CD4-positive, alpha-beta memory T cell (primary cell): ENCODE data around the gene GGT7. TPM values are rescaled to one million over a fixed set of nuclear protein-coding genes. Genes with fewer than 3 reads are reported as not detected.
"Not testable (repeated sequence)": the region's sequence is repeated elsewhere in the genome, so short reads cannot be mapped to it uniquely, and the experiment has no call there.

ENCODE experiments used
- CTCF ChIA-PET: fragments of 350-600 bp; sonication (Branson Sonifier 250); formaldehyde crosslinking; loops from one replicate; lab custom pipeline; 2021; ENCODE audit warnings: inconsistent platforms; ENCODE audit not compliant: partially characterized antibody; lab: Charles Lee
- POLR2A ChIA-PET: fragments of 350-600 bp; sonication (Branson Sonifier 250); formaldehyde crosslinking; loops from one replicate; lab custom pipeline; 2021; ENCODE audit not compliant: partially characterized antibody; lab: Charles Lee
- DNase-seq, 5 donors: peaks; one replicate each; pipeline versions ENCODE4 v3.0.0 to v3.0.0-alpha.2; 2020 to 2022; ENCODE audit warnings: mixed read lengths in 1 of 5
- H3K27ac ChIP-seq: one replicate; pipeline ENCODE4 v1.7.0; 2013; ENCODE audit warnings: low read depth, low read length
- H3K27me3 ChIP-seq: 2 replicates; pipeline ENCODE4 v1.7.0; 2013; ENCODE audit warnings: mild to moderate bottlenecking, low read length, moderate library complexity; ENCODE audit not compliant: insufficient read depth
- H3K36me3 ChIP-seq: 2 replicates; pipeline ENCODE4 v1.7.0; 2013; ENCODE audit warnings: mild to moderate bottlenecking, low read length, moderate library complexity; ENCODE audit not compliant: insufficient read depth
- H3K4me1 ChIP-seq: 2 replicates; pipeline ENCODE4 v1.7.0; 2013; ENCODE audit warnings: mild to moderate bottlenecking, low read length, moderate library complexity; ENCODE audit not compliant: insufficient read depth
- H3K4me3 ChIP-seq, 2 donors: one replicate each; pipeline ENCODE4 v1.7.0; 2013; ENCODE audit warnings: low read length in 2 of 2, mild to moderate bottlenecking in 1 of 2
- H3K9me3 ChIP-seq, 2 donors: one replicate each; pipeline ENCODE4 v1.7.0; 2013; ENCODE audit warnings: low read length in 2 of 2, control low read depth in 1 of 2; ENCODE audit not compliant: control insufficient read depth in 1 of 2
- H3K27ac Mint-ChIP-seq, 7 donors: one replicate each; pipeline ENCODE4 v1.8.0; 2020 to 2021; ENCODE audit warnings: mixed read lengths in 7 of 7, mild to moderate bottlenecking in 6 of 7, inconsistent platforms in 3 of 7, moderate library complexity in 3 of 7
- H3K27me3 Mint-ChIP-seq, 2 donors: one replicate each; pipeline ENCODE4 v1.8.0; 2020 to 2021; ENCODE audit warnings: mixed read lengths in 2 of 2
- H3K36me3 Mint-ChIP-seq, 2 donors: one replicate each; pipeline ENCODE4 v1.8.0; 2020 to 2021; ENCODE audit warnings: mixed read lengths in 2 of 2, inconsistent platforms in 1 of 2, mild to moderate bottlenecking in 1 of 2
- H3K4me1 Mint-ChIP-seq, 4 donors: one replicate each; pipeline ENCODE4 v1.8.0; 2020 to 2021; ENCODE audit warnings: mixed read lengths in 4 of 4, mild to moderate bottlenecking in 1 of 4
- H3K4me3 Mint-ChIP-seq, 8 donors: one replicate each; pipeline ENCODE4 v1.8.0; 2020 to 2021; ENCODE audit warnings: mixed read lengths in 8 of 8, mild to moderate bottlenecking in 7 of 8, moderate library complexity in 6 of 8, inconsistent platforms in 3 of 8
- H3K9me3 Mint-ChIP-seq, 8 donors: one replicate each; pipeline ENCODE4 v1.8.0; 2020 to 2021; ENCODE audit warnings: mixed read lengths in 8 of 8, mild to moderate bottlenecking in 5 of 8, inconsistent platforms in 3 of 8, moderate library complexity in 1 of 8
- intact Hi-C: fragments of 100-400 bp; cut with micrococcal nuclease; formaldehyde crosslinking; loops from one replicate; pipeline ENCODE4 v1.15.1; 2023
- polyA plus RNA-seq, 2 donors: library from polyadenylated mRNA; unstranded; fragments of 300-500 nt; fragmentation: Illumina TruSeq; gene quantifications; one replicate each; pipeline ENCODE4 v1.2.3, GENCODE V29; 2021
- total RNA-seq, 2 experiments: library from RNA; stranded (reverse); gene quantifications; one replicate each; pipeline ENCODE4 v1.2.3, GENCODE V29; 2021

The GGT7 gene
- total and polyA plus RNA-seq, 4 experiments from 2014 or later = 2.0 to 37.2 (median 20.5) TPM

GRCh38 chr20:34883087-34883688, 10.5 kb upstream of the GGT7 start:
- H3K4me1 ChIP-seq = no peaks in the 10 kb centered on the region
- no peaks in the 10 kb centered on the region for H3K27me3 ChIP-seq
- H3K27ac ChIP-seq = no peak overlapping the region
- intact Hi-C loops = no loop called here
- no peak overlapping the region for H3K4me3 Mint-ChIP-seq
- no peaks in the 10 kb centered on the region for H3K9me3 Mint-ChIP-seq
- H3K36me3 Mint-ChIP-seq = peaks cover 13 to 14% of the 10 kb centered on the region in 2 donors
- H3K9me3 ChIP-seq = no peaks in the 10 kb centered on the region
- no peaks in the 10 kb centered on the region for H3K36me3 ChIP-seq
- H3K27ac Mint-ChIP-seq = no peak overlapping the region
- no peaks in the 10 kb centered on the region for H3K27me3 Mint-ChIP-seq
- DNase-seq = no peak
- ChIA-PET POLR2A (no interaction called here), CTCF (interaction anchor here (0.6 to 1.3 kb wide), 3 partner anchors 8 to 85 kb away, joined by 3 read pairs; no protein-coding TSS in a partner anchor)
- H3K4me3 ChIP-seq = no peak overlapping the region
- peaks cover 0 to 7% (median 6%) of the 10 kb centered on the region in 4 donors for H3K4me1 Mint-ChIP-seq

- H3K4me3 Mint-ChIP-seq = no peak overlapping the region
- ChIA-PET POLR2A (no interaction called here), CTCF (no interaction called here)
- Histone ChIP-seq H3K27me3 (no peaks in the 10 kb centered on the region), H3K36me3 (no peaks in the 10 kb centered on the region), H3K27ac (no peak overlapping the region), H3K4me3 (no peak overlapping the region), H3K9me3 (no peaks in the 10 kb centered on the region), H3K4me1 (peaks cover 7% of the 10 kb centered on the region)
- no peaks in the 10 kb centered on the region for H3K9me3 Mint-ChIP-seq
- H3K27me3 Mint-ChIP-seq = no peaks in the 10 kb centered on the region
- intact Hi-C loops = no loop called here
- peaks cover 12 to 13% of the 10 kb centered on the region in 2 donors for H3K36me3 Mint-ChIP-seq
- H3K27ac Mint-ChIP-seq = peak overlapping the region in 1 of 7 donors; percentile 3
- DNase-seq = no peak
- H3K4me1 Mint-ChIP-seq = peaks cover 6 to 19% (median 9%) of the 10 kb centered on the region in 4 donors
Measured at GRCh38 chr20:34881689-34882088, 9.0 kb upstream of the GGT7 start.

GRCh38 chr20:34880971-34881370, 8.3 kb upstream of the GGT7 start:
- H3K27ac Mint-ChIP-seq, H3K27me3 ChIP-seq, H3K9me3 ChIP-seq, H3K27ac ChIP-seq, intact Hi-C loops, H3K27me3 Mint-ChIP-seq, H3K36me3 ChIP-seq, H3K4me3 Mint-ChIP-seq, H3K4me3 ChIP-seq, H3K4me1 ChIP-seq, H3K9me3 Mint-ChIP-seq, DNase-seq: not testable (repeated sequence)
- Mint-ChIP-seq H3K36me3 (peaks cover 9 to 11% of the 10 kb centered on the region in 2 donors), H3K4me1 (peaks cover 9 to 23% (median 13%) of the 10 kb centered on the region in 4 donors)
- ChIA-PET POLR2A (interaction anchor here (0.7 kb wide), 1 partner anchor 410 kb away, joined by 4 read pairs; no protein-coding TSS in a partner anchor), CTCF (interaction anchor here (1.2 to 1.6 kb wide), 2 partner anchors 10 to 120 kb away, joined by 3 to 4 read pairs; no protein-coding TSS in a partner anchor)

GRCh38 chr20:34880215-34880850, 7.7 kb upstream of the GGT7 start:
- no peak for DNase-seq
- no peak overlapping the region for H3K4me3 Mint-ChIP-seq
- Histone ChIP-seq H3K27ac (no peak overlapping the region), H3K36me3 (no peaks in the 10 kb centered on the region), H3K4me3 (no peak overlapping the region), H3K27me3 (no peaks in the 10 kb centered on the region), H3K4me1 (peaks cover 15% of the 10 kb centered on the region), H3K9me3 (no peaks in the 10 kb centered on the region)
- H3K4me1 Mint-ChIP-seq = peaks cover 13 to 29% (median 19%) of the 10 kb centered on the region in 4 donors
- peaks cover 9 to 11% of the 10 kb centered on the region in 2 donors for H3K36me3 Mint-ChIP-seq
- ChIA-PET POLR2A (interaction anchor here (0.6 to 0.7 kb wide), 2 partner anchors 39 to 410 kb away, joined by 3 to 4 read pairs; no protein-coding TSS in a partner anchor), CTCF (interaction anchor here (1.2 to 1.6 kb wide), 2 partner anchors 9 to 121 kb away, joined by 3 to 4 read pairs; no protein-coding TSS in a partner anchor)
- H3K27ac Mint-ChIP-seq = peak overlapping the region in 1 of 7 donors; percentile 2
- no peaks in the 10 kb centered on the region for H3K9me3 Mint-ChIP-seq
- intact Hi-C loops = no loop called here
- H3K27me3 Mint-ChIP-seq = no peaks in the 10 kb centered on the region

GRCh38 chr20:34876406-34877282, 4.0 kb upstream of the GGT7 start, which contains the start of gene ACSS2:
Gene ACSS2 (plus strand): TSS chr20:34876612. CDS start chr20:34876646, 34 bp downstream.
- POLR2A ChIA-PET = interaction anchor here (0.7 to 4.0 kb wide), 12 partner anchors 17 to 401 kb away, joined by 3 to 34 read pairs (median 4); partner anchors contain the start of genes GSS, MMP24OS, MYH7B and PIGU
- Histone ChIP-seq H3K36me3 (no peaks in the 10 kb centered on the region), H3K9me3 (no peaks in the 10 kb centered on the region), H3K27ac (peak within 1 kb of the TSS; percentile 37), H3K27me3 (no peaks in the 10 kb centered on the region), H3K4me3 (peak within 1 kb of the TSS; percentile 58 to 67), H3K4me1 (peaks cover 46% of the 10 kb centered on the region)
- Mint-ChIP-seq H3K27ac (peak within 1 kb of the TSS; percentile 65 to 96 (median 92)), H3K27me3 (no peaks in the 10 kb centered on the region), H3K4me3 (peak within 1 kb of the TSS; percentile 80 to 91 (median 89)), H3K4me1 (peaks cover 33 to 63% (median 47%) of the 10 kb centered on the region in 4 donors), H3K9me3 (no peaks in the 10 kb centered on the region), H3K36me3 (no peaks in the 10 kb centered on the region)
- CTCF ChIA-PET = interaction anchor here (1.3 to 7.2 kb wide), 4 partner anchors 41 to 215 kb away, joined by 4 to 100 read pairs (median 6); partner anchors contain the start of genes GSS, MYH7B and TRPC4AP
- intact Hi-C loops = loop anchor here (1.0 to 10.0 kb wide), 4 partner anchors 52 to 401 kb away; partner anchors contain the start of genes GSS, MYH7B, NCOA6 and PIGU
- peak; percentile 87 to 93 (median 89) for DNase-seq

GRCh38 chr20:34875642-34876405, 3.2 kb upstream of the GGT7 start:
- H3K27ac ChIP-seq = peak overlapping the region; percentile 25
- H3K27me3 ChIP-seq = no peaks in the 10 kb centered on the region
- peak overlapping the region; percentile 80 to 88 (median 84) for H3K4me3 Mint-ChIP-seq
- H3K9me3 Mint-ChIP-seq = no peaks in the 10 kb centered on the region
- CTCF ChIA-PET = interaction anchor here (1.1 to 7.2 kb wide), 6 partner anchors 41 to 216 kb away, joined by 3 to 100 read pairs (median 4); partner anchors contain the start of genes GSS, MYH7B and TRPC4AP
- peaks cover 54% of the 10 kb centered on the region for H3K4me1 ChIP-seq
- no peaks in the 10 kb centered on the region for H3K36me3 ChIP-seq
- DNase-seq = no peak
- H3K4me1 Mint-ChIP-seq = peaks cover 39 to 71% (median 54%) of the 10 kb centered on the region in 4 donors
- no peaks in the 10 kb centered on the region for H3K27me3 Mint-ChIP-seq
- intact Hi-C loops = loop anchor here (1.0 to 10.0 kb wide), 4 partner anchors 51 to 401 kb away; partner anchors contain the start of genes GSS, MYH7B, NCOA6 and PIGU
- H3K9me3 ChIP-seq = no peaks in the 10 kb centered on the region
- H3K4me3 ChIP-seq = peak overlapping the region; percentile 18 to 58
- H3K36me3 Mint-ChIP-seq = no peaks in the 10 kb centered on the region
- POLR2A ChIA-PET = interaction anchor here (0.9 to 4.0 kb wide), 12 partner anchors 18 to 397 kb away, joined by 3 to 34 read pairs (median 4); partner anchors contain the start of genes GSS, MYH7B, NCOA6 and PIGU
- H3K27ac Mint-ChIP-seq = peak overlapping the region; percentile 65 to 96 (median 89)
